SK-N-MC (cell line): ENCODE data around the gene RGS16.

Source experiments
- EZH2 ChIP-seq: fragments of 200-600 bp; sonication (generic); IDR thresholded peaks from one replicate; pipeline ENCODE4 v1.6.1; 2017; ENCODE audit warnings: antibody characterized with exemption
- POLR2AphosphoS5 ChIP-seq: IDR thresholded peaks from 2 replicates; pipeline ENCODE4 v1.6.1; 2012; ENCODE audit warnings: mild to moderate bottlenecking, low read depth, low read length, borderline replicate concordance

GRCh38 chr1:182637769-182638168 lies 33.6 kb upstream of the RGS16 start:
- TF ChIP-seq EZH2 (no peak), POLR2AphosphoS5 (no peak)
